HEK293 (cell line): Measurements from ENCODE around the gene SLC9A9.

Experiments used
- ATF2 ChIP-seq: fragments of 450-650 bp; formaldehyde crosslinking; IDR thresholded peaks from 2 replicates; pipeline ENCODE4 v1.5.1; 2016; ENCODE audit warnings: missing biosample characterization, missing genetic modification characterization, low read depth
- CTCF ChIP-seq: fragments of 450-650 bp; formaldehyde crosslinking; IDR thresholded peaks from 2 replicates; pipeline ENCODE4 v1.5.1; 2016; ENCODE audit warnings: missing biosample characterization, missing genetic modification characterization
- GLI4 ChIP-seq: fragments of 450-650 bp; formaldehyde crosslinking; IDR thresholded peaks from 2 replicates; pipeline ENCODE4 v1.5.1; 2016; ENCODE audit warnings: missing biosample characterization, missing genetic modification characterization
- YY1 ChIP-seq: fragments of 450-650 bp; formaldehyde crosslinking; IDR thresholded peaks from 2 replicates; pipeline ENCODE4 v1.5.1; 2018; ENCODE audit warnings: missing biosample characterization, missing genetic modification characterization
- ZBTB11 ChIP-seq: fragments of 450-650 bp; formaldehyde crosslinking; conservative IDR thresholded peaks from 2 replicates; pipeline ENCODE4 v1.5.1; 2016; ENCODE audit warnings: low read depth, missing biosample characterization, missing genetic modification characterization
- ZBTB49 ChIP-seq: fragments of 450-650 bp; formaldehyde crosslinking; IDR thresholded peaks from 2 replicates; pipeline ENCODE4 v1.5.1; 2016; ENCODE audit warnings: missing biosample characterization, missing genetic modification characterization, low read depth
- ZNF114 ChIP-seq: fragments of 450-650 bp; formaldehyde crosslinking; IDR thresholded peaks from 2 replicates; pipeline ENCODE4 v1.5.0; 2017; ENCODE audit warnings: missing biosample characterization, missing genetic modification characterization
- ZNF274 ChIP-seq, 2 experiments: fragments of 200-500 bp in 1 of 2; fragments of 450-650 bp in 1 of 2; sonication (Bioruptor generic) in 1 of 2; formaldehyde crosslinking in 1 of 2; IDR thresholded peaks; 2 replicates each; pipeline versions ENCODE4 v1.5.1 to v1.6.1; 2014 to 2016; ENCODE audit warnings: borderline replicate concordance in 1 of 2, inconsistent platforms in 1 of 2, low read length in 1 of 2, missing biosample characterization in 1 of 2, missing genetic modification characterization in 1 of 2
- ZNF670 ChIP-seq: fragments of 450-650 bp; formaldehyde crosslinking; IDR thresholded peaks from 2 replicates; pipeline ENCODE4 v1.5.1; 2016; ENCODE audit warnings: missing biosample characterization, missing genetic modification characterization, low read depth
- ZNF76 ChIP-seq: fragments of 450-650 bp; formaldehyde crosslinking; IDR thresholded peaks from 2 replicates; pipeline ENCODE4; 2016; ENCODE audit warnings: low read depth, missing biosample characterization, missing genetic modification characterization, borderline replicate concordance

- TF ChIP-seq CTCF (tag by site-specific recombination) (no peak), GLI4 (no peak), ZNF274 (IDR thresholded peaks at IDR 0.05; ENCODE audit: low read length) (no peak), ZNF274 (tag by site-specific recombination; IDR thresholded peaks at IDR 0.05; ENCODE audit: borderline replicate concordance) (no peak), ZNF670 (tag by site-specific recombination) (no peak), YY1 (tag by site-specific recombination) (no peak), ZBTB11 (tag by site-specific recombination) (no peak), ZNF114 (tag by site-specific recombination) (no peak), ZBTB49 (no peak), ZNF76 (tag by site-specific recombination) (no peak), ATF2 (tag by site-specific recombination) (no peak)
These were observed 27.6 kb downstream of the SLC9A9 start for GRCh38 chr3:143820466-143821221.
